Tibial nerve (tissue), 3 donors: ENCODE measurements around the gene RUNDC1.

Experiments
- CTCF ChIP-seq, 5 experiments: fragments of 200-600 bp in 3 of 5; fragments of 450-650 bp in 2 of 5; sonication (generic) in 3 of 5; IDR thresholded peaks; one replicate each; pipeline ENCODE4 v1.5.1; 2016 to 2019; ENCODE audit warnings: antibody characterized with exemption in 5 of 5, mild to moderate bottlenecking in 3 of 5, moderate library complexity in 2 of 5
- POLR2A ChIP-seq, 2 donors: fragments of 450-650 bp; IDR thresholded peaks; one replicate each; pipeline ENCODE4 v1.6.1; 2017; ENCODE audit warnings: antibody characterized with exemption in 2 of 2, mild to moderate bottlenecking in 2 of 2, moderate library complexity in 2 of 2

GRCh38 chr17:43014649-43015542 lies 34.5 kb downstream of the RUNDC1 start:
- TF ChIP-seq POLR2A (IDR thresholded peaks at IDR 0.05) (no peak), CTCF (IDR thresholded peaks at IDR 0.05) (no peak)
